WTC11 (cell line): Measurements from ENCODE around the gene NFIX. TPM values are rescaled to one million over a fixed set of nuclear protein-coding genes. Genes with fewer than 3 reads are reported as not detected.
A peak's percentile ranks its signal among the peaks of the same experiment; 100 is the strongest.

Experiments used
- ATAC-seq: fragments of 200-7000 bp; cut with Tn5 transposase; 2 replicates; pipeline ENCODE4 v1.10.0; 2021; ENCODE audit warnings: mild to moderate bottlenecking, moderate library complexity
- CTCF ChIA-PET: fragments of 300-600 bp; sonication (Branson Sonifier 250); formaldehyde crosslinking; loops from one replicate; lab custom pipeline; 2021; ENCODE audit warnings: antibody characterized with exemption; lab: Charles Lee
- POLR2A ChIA-PET: fragments of 350-600 bp; sonication (Branson Sonifier 250); formaldehyde crosslinking; loops from one replicate; lab custom pipeline; 2021; ENCODE audit warnings: antibody characterized with exemption; lab: Charles Lee
- DNase-seq: peaks from one replicate; pipeline ENCODE4 v3.0.0; 2021; ENCODE audit warnings: low spot score
- H3K27ac Mint-ChIP-seq: 2 replicates; pipeline ENCODE4 v1.8.0; 2021; ENCODE audit warnings: mixed read lengths
- H3K27me3 Mint-ChIP-seq: 2 replicates; pipeline ENCODE4 v1.8.0; 2021; ENCODE audit warnings: low read depth, mild to moderate bottlenecking, moderate library complexity, mixed read lengths
- H3K36me3 Mint-ChIP-seq: 2 replicates; pipeline ENCODE4 v1.8.0; 2021; ENCODE audit warnings: mixed read lengths
- H3K4me1 Mint-ChIP-seq: 2 replicates; pipeline ENCODE4 v1.8.0; 2022; ENCODE audit warnings: mixed read lengths
- H3K4me3 Mint-ChIP-seq: 2 replicates; pipeline ENCODE4 v1.8.0; 2021; ENCODE audit warnings: mild to moderate bottlenecking, moderate library complexity, mixed read lengths
- H3K9me3 Mint-ChIP-seq: 2 replicates; pipeline ENCODE4 v1.8.0; 2021; ENCODE audit warnings: mixed read lengths
- CREM ChIP-seq: sonication (generic); formaldehyde crosslinking; IDR thresholded peaks from 2 replicates; pipeline ENCODE4 v1.8.1; 2022; ENCODE audit warnings: mild to moderate bottlenecking, missing genetic modification reagents, moderate library complexity
- FOXJ3 ChIP-seq: sonication (generic); formaldehyde crosslinking; IDR thresholded peaks from 2 replicates; pipeline ENCODE4 v1.9.0; 2021; ENCODE audit warnings: missing genetic modification reagents, mild to moderate bottlenecking, borderline replicate concordance
- GRHL2 ChIP-seq: fragments of 250-450 bp; sonication (Bioruptor Pico); IDR thresholded peaks from 2 replicates; pipeline ENCODE4 v1.8.0; 2022; ENCODE audit warnings: mild to moderate bottlenecking, moderate library complexity; ENCODE audit not compliant: insufficient replicate concordance, severe bottlenecking
- HMGXB4 ChIP-seq: sonication (generic); formaldehyde crosslinking; IDR thresholded peaks from 2 replicates; pipeline ENCODE4 v1.8.1; 2023; ENCODE audit warnings: mild to moderate bottlenecking, moderate library complexity, missing genetic modification reagents
- IRF2 ChIP-seq: sonication (generic); formaldehyde crosslinking; IDR thresholded peaks from 2 replicates; pipeline ENCODE4 v1.8.0; 2022; ENCODE audit warnings: low read depth, missing genetic modification reagents, borderline replicate concordance
- MXD4 ChIP-seq: fragments of 250-450 bp; sonication (Bioruptor Pico); IDR thresholded peaks from 2 replicates; pipeline ENCODE4 v1.8.0; 2021; ENCODE audit warnings: mild to moderate bottlenecking, moderate library complexity, borderline replicate concordance
- MYBL2 ChIP-seq: sonication (generic); formaldehyde crosslinking; IDR thresholded peaks from 2 replicates; pipeline ENCODE4 v1.8.1; 2023; ENCODE audit warnings: mild to moderate bottlenecking, moderate library complexity, missing genetic modification reagents
- NFE2L1 ChIP-seq: sonication (generic); formaldehyde crosslinking; IDR thresholded peaks from 2 replicates; pipeline ENCODE4 v1.8.1; 2023; ENCODE audit warnings: missing genetic modification reagents
- NFYB ChIP-seq: sonication (generic); formaldehyde crosslinking; conservative IDR thresholded peaks from 2 replicates; pipeline ENCODE4 v1.8.0; 2022; ENCODE audit warnings: low read depth, missing genetic modification reagents
- NR3C1 ChIP-seq: sonication (generic); formaldehyde crosslinking; conservative IDR thresholded peaks from 2 replicates; pipeline ENCODE4 v1.8.1; 2023; ENCODE audit warnings: low read depth, mild to moderate bottlenecking, missing genetic modification reagents
- SP1 ChIP-seq: sonication (generic); formaldehyde crosslinking; conservative IDR thresholded peaks from 2 replicates; pipeline ENCODE4 v1.8.1; 2022; ENCODE audit warnings: missing genetic modification reagents
- ZBTB21 ChIP-seq: sonication (generic); formaldehyde crosslinking; IDR thresholded peaks from 2 replicates; pipeline ENCODE4 v1.8.1; 2023; ENCODE audit warnings: mild to moderate bottlenecking, missing genetic modification reagents, borderline replicate concordance
- ZBTB43 ChIP-seq: sonication (generic); formaldehyde crosslinking; IDR thresholded peaks from 2 replicates; pipeline ENCODE4 v1.8.1; 2023; ENCODE audit warnings: mild to moderate bottlenecking, missing genetic modification reagents
- ZNF121 ChIP-seq: sonication (generic); formaldehyde crosslinking; IDR thresholded peaks from 2 replicates; pipeline ENCODE4 v1.8.0; 2023; ENCODE audit warnings: missing genetic modification reagents
- ZNF423 ChIP-seq: fragments of 250-450 bp; sonication (Bioruptor Pico); IDR thresholded peaks from 2 replicates; pipeline ENCODE4 v2.1.2; 2022; ENCODE audit warnings: mild to moderate bottlenecking, moderate library complexity
- total RNA-seq: library from RNA; stranded (reverse); gene quantifications from 3 replicates; pipeline ENCODE4 v1.2.3, GENCODE V29; 2021
- TF ChIP-seq, protein P1 (sequence below): sonication (generic); formaldehyde crosslinking; IDR thresholded peaks from 2 replicates; pipeline ENCODE4 v1.8.0; 2022; ENCODE audit warnings: mild to moderate bottlenecking, missing genetic modification reagents
- TF ChIP-seq, protein P2 (sequence below): sonication (generic); formaldehyde crosslinking; IDR thresholded peaks from 2 replicates; pipeline ENCODE4 v1.8.1; 2023; ENCODE audit warnings: mild to moderate bottlenecking, missing genetic modification reagents, moderate library complexity
- TF ChIP-seq, protein P3 (sequence below): sonication (generic); formaldehyde crosslinking; IDR thresholded peaks from 2 replicates; pipeline ENCODE4 v1.8.1; 2023; ENCODE audit warnings: mild to moderate bottlenecking, missing genetic modification reagents, moderate library complexity
- TF ChIP-seq, protein P4 (sequence below): sonication (generic); formaldehyde crosslinking; IDR thresholded peaks from 2 replicates; pipeline ENCODE4 v1.8.1; 2022; ENCODE audit warnings: mild to moderate bottlenecking, missing genetic modification reagents, moderate library complexity, borderline replicate concordance
- TF ChIP-seq, protein P5 (sequence below): fragments of 250-450 bp; sonication (Bioruptor Pico); IDR thresholded peaks from 2 replicates; pipeline ENCODE4 v1.9.0; 2021; ENCODE audit warnings: mild to moderate bottlenecking

NFIX gene
- total RNA-seq, 1 experiment from 2014 or later = 1.4 TPM

DNA sequence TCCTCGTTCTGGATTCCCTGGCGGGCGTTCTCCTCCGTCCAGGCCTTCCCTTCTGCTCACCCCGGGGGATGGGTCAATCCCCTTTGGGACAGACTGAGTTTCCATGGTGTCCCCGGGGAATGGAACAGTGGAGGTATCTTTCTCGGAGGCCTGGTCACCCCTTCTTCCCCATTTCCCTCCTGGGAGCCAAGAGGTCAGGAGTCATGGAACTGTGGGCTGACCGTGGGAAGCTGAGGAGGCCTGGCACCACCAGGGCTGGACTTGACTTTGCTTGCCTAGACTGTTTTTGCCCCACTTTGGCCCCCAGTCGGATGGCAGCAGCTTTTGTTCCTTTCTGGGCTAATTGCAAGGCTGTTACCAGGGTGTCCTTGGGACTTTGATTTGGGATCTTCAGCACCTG, 124.8 kb downstream of the NFIX start:
- ChIA-PET POLR2A (interaction anchor here (0.9 to 3.3 kb wide), 3 partner anchors 30 to 35 kb away, joined by 3 to 30 read pairs (median 5); partner anchors contain the start of genes IER2 and STX10), CTCF (interaction anchor here (0.5 to 2.4 kb wide), 7 partner anchors 9 to 76 kb away, joined by 3 to 10 read pairs (median 4); partner anchors contain the start of genes IER2 and STX10)
- TF ChIP-seq, protein P1, sequence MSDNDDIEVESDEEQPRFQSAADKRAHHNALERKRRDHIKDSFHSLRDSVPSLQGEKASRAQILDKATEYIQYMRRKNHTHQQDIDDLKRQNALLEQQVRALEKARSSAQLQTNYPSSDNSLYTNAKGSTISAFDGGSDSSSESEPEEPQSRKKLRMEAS = no peak
- TF ChIP-seq IRF2 (CRISPR knock-in tag) (no peak), CREM (no peak), ZBTB21 (CRISPR knock-in tag) (no peak), NFYB (CRISPR knock-in tag) (no peak), ZNF423 (CRISPR knock-in tag) (no peak), FOXJ3 (no peak), NFE2L1 (no peak), SP1 (CRISPR knock-in tag) (no peak), MYBL2 (CRISPR knock-in tag) (no peak), HMGXB4 (CRISPR knock-in tag) (no peak), ZNF121 (no peak), NR3C1 (no peak), ZBTB43 (CRISPR knock-in tag) (no peak), MXD4 (CRISPR knock-in tag) (no peak), GRHL2 (CRISPR knock-in tag) (no peak)
- TF ChIP-seq, protein P2, sequence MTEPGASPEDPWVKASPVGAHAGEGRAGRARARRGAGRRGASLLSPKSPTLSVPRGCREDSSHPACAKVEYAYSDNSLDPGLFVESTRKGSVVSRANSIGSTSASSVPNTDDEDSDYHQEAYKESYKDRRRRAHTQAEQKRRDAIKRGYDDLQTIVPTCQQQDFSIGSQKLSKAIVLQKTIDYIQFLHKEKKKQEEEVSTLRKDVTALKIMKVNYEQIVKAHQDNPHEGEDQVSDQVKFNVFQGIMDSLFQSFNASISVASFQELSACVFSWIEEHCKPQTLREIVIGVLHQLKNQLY = no peak
- TF ChIP-seq, protein P3, sequence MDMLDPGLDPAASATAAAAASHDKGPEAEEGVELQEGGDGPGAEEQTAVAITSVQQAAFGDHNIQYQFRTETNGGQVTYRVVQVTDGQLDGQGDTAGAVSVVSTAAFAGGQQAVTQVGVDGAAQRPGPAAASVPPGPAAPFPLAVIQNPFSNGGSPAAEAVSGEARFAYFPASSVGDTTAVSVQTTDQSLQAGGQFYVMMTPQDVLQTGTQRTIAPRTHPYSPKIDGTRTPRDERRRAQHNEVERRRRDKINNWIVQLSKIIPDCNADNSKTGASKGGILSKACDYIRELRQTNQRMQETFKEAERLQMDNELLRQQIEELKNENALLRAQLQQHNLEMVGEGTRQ (CRISPR knock-in tag) = no peak
- TF ChIP-seq, protein P4, sequence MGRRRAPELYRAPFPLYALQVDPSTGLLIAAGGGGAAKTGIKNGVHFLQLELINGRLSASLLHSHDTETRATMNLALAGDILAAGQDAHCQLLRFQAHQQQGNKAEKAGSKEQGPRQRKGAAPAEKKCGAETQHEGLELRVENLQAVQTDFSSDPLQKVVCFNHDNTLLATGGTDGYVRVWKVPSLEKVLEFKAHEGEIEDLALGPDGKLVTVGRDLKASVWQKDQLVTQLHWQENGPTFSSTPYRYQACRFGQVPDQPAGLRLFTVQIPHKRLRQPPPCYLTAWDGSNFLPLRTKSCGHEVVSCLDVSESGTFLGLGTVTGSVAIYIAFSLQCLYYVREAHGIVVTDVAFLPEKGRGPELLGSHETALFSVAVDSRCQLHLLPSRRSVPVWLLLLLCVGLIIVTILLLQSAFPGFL (CRISPR knock-in tag) = no peak
- TF ChIP-seq, protein P5, sequence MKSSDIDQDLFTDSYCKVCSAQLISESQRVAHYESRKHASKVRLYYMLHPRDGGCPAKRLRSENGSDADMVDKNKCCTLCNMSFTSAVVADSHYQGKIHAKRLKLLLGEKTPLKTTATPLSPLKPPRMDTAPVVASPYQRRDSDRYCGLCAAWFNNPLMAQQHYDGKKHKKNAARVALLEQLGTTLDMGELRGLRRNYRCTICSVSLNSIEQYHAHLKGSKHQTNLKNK (CRISPR knock-in tag) = no peak
- peaks cover 5% of the 10 kb centered on the region; the same call in 1 of the 2 replicates for H3K36me3 Mint-ChIP-seq
- H3K9me3 Mint-ChIP-seq = no peaks in the 10 kb centered on the region
- H3K27ac Mint-ChIP-seq = no peak overlapping the region
- H3K4me3 Mint-ChIP-seq = peak overlapping the region; percentile 77
- no peak for DNase-seq
- no peak for ATAC-seq
- H3K4me1 Mint-ChIP-seq = peaks cover 60% of the 10 kb centered on the region
- no peaks in the 10 kb centered on the region; the same call in 1 of the 2 replicates for H3K27me3 Mint-ChIP-seq

- Mint-ChIP-seq H3K27ac (peak overlapping the region; percentile 89), H3K4me3 (peak overlapping the region; percentile 77), H3K9me3 (no peaks in the 10 kb centered on the region), H3K36me3 (peaks cover 4% of the 10 kb centered on the region; the same call in 1 of the 2 replicates), H3K4me1 (peaks cover 55% of the 10 kb centered on the region), H3K27me3 (no peaks in the 10 kb centered on the region; the same call in 1 of the 2 replicates)
- POLR2A ChIA-PET = interaction anchor here (0.9 to 1.7 kb wide), 2 partner anchors 29 to 34 kb away, joined by 3 to 5 read pairs; partner anchors contain the start of genes IER2 and STX10
- DNase-seq = no peak
- CTCF ChIA-PET = interaction anchor here (1.4 to 2.4 kb wide), 4 partner anchors 20 to 75 kb away, joined by 4 to 10 read pairs (median 8); partner anchors contain the start of genes IER2 and STX10
- TF ChIP-seq ZNF423 (CRISPR knock-in tag) (peak; percentile 66), HMGXB4 (CRISPR knock-in tag) (no peak)
- ATAC-seq = no peak
Measured at GRCh38 chr19:13120817-13121216, 125.5 kb downstream of the NFIX start.
